Suppressor macrophage treated with lipopolysaccharide for 1 hour (primary cell): ENCODE data around the gene DOCK8.
A peak's percentile ranks its signal among the peaks of the same experiment; 100 is the strongest.
"Not testable (repeated sequence)": the region's sequence is repeated elsewhere in the genome, so short reads cannot be mapped to it uniquely, and the experiment has no call there.

Experiments used
- DNase-seq, 3 donors: peaks; one replicate each; pipeline ENCODE4 v3.0.0-alpha.2; 2020 to 2022

DOCK8 gene

DNA sequence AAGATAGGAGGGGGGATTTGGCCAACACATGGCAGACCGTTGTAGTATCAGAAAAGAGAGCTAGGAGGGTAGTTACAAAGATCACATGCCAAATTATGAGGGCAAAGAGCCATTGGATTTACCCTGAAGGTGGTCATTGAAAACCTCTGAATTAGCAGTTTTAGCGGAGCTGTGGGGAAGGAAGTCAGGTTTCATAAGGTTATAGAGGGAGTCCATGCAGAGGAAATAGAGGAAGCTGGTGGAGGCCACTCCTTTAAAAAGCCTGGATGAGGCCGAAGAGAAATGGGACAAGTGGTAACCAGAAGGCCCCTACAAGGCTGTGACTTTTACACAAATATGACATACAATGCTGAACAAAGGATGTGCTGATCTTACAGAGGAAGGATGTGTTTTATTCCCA lies 13.2 kb downstream of the DOCK8 start:
- DNase-seq, result peak; percentile 59 to 61 (median 59)

DNA sequence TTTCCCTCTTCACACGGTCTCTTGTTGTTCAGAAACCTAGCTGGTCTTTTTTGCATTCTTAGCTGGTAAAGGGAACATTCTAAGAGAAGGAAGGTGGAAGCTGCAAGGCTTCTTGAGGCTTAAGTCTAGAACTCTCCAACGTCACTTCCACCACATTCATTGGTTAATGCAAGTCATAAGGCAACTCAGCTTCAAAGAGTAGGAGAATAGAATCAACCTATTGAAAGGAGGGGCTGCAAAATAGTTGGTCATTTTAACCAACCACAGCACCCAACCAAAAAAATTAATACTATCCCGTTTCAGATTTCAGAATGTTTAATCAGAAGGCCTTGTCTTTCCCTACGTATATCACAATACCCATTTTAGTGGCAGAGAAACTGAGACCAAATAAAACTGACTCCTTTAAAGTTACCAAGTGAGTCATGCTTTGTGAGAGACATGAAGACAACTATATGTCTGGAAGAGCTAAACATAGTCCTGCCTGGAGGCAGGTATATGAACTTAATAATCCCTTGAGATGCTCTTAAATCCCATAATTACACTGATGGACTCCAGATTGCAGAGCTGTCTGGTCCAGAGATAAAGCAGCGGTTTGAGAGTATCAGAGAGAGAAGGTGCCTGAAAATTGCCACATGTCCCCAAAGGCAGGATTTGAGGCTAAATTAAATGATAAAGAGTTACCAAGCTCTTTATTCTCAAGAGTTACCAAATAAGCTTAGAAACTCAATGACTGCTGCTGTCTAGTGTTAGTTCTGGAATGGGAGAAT lies 14.4 kb downstream of the DOCK8 start:
- DNase-seq, result no peak

DNA sequence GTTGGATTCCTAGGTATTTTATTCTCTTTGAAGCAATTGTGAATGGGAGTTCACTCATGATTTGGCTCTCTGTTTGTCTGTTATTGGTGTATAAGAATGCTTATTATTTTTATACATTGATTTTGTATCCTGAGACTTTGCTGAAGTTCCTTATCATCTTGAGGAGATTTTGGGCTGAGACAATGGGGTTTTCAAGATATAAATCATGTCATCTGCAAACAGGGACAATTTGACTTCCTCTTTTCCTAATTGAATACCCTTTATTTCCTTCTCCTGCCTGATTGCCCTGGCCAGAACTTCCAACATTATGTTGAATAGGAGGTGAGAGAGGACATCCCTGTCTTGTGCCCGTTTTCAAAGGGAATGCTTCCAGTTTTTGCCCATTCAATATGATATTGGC lies 17.0 kb downstream of the DOCK8 start:
- DNase-seq, result not testable (repeated sequence)

DNA sequence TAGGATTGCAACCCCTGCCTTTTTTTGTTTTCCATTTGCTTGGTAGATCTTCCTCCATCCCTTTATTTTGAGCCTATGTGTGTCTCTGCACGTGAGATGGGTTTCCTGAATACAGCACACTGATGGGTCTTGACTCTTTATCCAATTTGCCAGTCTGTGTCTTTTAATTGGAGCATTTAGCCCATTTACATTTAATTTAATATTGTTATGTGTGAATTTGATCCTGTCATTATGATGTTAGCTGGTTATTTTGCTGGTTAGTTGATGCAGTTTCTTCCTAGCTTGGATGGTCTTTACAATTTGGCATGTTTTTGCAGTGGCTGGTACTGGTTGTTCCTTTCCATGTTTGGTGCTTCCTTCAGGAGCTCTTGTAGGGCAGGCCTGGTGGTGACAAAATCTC lies 19.0 kb downstream of the DOCK8 start:
- not testable (repeated sequence) for DNase-seq

DNA sequence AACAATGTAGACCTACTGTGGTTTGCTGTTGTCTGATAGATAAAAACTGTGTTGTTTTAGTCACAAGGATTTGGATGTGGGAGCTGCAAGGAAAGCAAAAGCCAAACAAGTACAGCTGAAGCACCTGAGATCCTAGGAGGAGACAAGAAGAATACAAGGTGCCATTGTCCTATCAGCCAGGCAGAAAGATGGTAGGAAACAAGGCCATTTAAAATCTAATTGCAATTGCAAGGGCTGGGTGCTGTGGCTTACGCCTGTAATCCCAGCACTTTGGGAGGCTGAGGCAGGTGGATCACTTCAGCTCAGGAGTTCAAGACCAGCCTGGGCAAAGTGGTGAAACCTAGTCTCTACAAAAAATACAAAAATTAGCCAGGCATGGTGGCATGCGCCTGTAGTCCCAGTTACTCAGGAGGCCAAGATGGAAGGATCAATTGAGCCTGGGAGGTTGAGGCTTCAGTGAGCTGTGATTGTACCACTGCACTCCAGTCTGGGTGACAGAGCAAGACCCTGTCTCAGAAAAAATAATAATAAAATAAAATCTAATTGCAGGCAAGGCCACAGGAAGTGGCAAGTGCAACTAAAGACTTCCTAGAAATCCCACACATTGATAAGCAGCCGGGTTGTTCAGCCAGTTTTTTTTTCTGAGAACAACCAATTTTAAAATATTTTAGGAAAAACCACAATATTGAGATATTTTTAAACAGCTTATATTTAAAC lies 22.6 kb downstream of the DOCK8 start:
- DNase-seq, result no peak

DNA sequence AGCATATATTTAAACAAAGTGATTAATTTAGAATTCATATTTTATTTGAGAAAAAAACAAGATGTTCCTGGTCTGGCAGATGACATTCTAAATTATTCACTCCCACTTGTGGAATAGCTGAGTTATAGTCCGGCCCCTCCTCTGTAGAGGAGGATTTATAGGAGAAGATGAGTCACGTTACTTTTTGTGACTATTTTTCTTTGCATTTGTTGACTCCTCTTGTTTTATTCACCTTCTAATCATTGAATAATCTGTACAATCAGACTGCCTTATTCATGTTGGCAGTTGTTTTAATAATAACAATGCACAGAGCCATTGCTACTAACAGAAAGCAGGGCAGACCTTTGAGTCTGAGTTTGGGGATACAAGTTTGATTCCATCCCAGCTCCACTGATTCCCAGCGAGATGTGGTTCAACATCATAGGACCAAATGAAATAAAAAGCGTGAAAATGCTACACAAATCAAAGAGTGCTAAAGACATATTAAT lies 23.2 kb downstream of the DOCK8 start:
- peak in 1 of 3 donors; percentile 50 for DNase-seq

DNA sequence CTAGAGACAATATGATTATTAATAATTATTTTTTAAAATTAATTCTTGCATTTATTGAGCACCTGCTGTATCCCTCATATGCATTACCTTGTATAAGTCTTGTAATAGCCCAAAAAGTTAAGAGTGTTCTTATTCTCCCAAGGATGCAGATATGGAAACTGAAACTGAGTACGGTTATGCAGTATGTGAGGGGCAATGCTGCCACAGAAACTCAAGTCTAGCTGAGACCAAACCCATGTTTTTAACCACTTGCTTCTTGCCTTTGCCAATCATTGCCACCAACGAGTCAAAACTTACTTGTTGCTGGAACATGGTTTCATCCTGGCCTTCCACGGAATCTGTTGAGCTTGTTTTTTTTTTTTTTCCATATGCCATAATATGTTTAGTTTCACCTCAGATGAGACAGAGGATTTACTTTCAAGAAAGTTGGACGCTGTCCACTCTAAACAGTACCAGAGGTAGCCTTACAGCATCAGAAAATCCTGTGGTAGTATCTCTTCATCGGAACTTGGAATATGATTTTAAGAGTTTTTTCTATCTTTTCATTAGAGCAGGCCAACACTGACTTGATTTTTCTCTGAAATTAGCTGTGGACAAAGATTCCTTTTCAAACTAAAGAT lies 27.9 kb downstream of the DOCK8 start:
- DNase-seq, result no peak

DNA sequence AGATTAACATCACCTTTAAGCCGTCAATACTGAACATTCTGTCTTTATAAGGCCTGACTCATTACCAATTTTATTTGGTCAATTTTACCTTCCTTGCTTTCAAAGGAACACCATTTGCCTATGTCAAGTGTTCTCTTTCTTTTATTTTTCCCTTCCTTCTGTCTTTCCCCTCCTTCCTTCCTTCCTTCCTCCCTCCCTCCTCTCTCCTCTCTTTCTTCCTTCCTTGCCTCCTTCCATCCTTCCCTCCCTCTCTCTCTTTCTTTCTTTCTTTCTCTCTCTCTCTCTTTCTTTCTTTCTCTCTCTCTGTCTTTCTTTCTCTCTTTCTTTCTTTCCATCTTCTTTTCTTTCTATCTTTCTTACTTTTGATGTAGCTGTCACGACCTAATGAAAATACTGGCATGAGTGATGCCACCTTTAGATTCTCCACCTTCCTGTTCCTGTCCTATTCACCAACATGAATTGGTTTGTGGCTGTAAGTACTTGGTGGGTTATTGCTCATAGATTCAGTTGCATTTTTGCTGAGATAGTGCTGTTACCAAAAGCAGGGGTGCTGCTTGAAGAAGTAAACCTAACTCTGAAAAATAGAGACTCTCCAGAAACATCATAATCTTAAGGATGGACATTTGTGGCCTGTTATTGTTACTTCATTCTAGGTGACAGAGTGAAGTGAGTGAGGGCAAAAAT lies 33.8 kb downstream of the DOCK8 start:
- DNase-seq, result no peak

DNA sequence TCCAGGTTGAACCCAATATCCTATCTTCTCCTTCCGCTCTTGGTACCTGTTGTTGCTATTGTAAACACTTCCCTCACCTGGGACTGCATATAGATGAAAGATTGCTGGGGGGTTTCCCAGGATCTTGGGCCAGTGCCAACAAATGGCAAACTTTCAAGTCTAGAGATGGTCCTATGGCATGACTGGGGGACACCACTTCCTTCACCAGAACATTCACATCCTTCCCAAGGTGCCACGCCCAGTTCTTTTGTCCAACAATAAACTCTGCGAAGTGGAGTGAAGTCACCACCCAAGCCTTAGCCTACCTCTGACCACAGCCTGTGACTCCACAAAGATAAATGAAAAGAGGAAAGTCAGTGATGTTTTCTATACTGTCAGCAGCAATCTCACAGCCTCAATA lies 34.4 kb downstream of the DOCK8 start:
- DNase-seq, result peak in 2 of 3 donors; percentile 23 to 41

DNA sequence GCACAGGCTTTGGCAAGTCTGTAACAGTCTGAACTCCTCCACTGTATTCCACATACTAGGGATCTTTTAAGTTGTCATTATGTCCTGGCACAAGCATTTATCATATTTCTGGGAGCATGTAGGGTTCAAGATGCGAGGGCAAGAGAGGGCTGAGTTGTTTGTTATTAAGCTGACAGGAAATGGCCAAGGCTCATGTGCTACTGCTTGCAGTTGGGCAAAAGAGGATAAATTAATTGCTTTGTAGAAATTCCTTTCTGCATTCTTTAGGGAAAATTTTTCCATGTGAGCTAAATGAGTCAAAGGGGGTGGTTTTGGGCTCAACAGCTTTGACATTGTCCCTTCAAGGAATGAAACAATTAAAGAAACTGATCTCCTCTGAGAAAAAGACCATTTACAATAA lies 35.4 kb downstream of the DOCK8 start:
- DNase-seq, result peak in 2 of 3 donors; percentile 17 to 23

DNA sequence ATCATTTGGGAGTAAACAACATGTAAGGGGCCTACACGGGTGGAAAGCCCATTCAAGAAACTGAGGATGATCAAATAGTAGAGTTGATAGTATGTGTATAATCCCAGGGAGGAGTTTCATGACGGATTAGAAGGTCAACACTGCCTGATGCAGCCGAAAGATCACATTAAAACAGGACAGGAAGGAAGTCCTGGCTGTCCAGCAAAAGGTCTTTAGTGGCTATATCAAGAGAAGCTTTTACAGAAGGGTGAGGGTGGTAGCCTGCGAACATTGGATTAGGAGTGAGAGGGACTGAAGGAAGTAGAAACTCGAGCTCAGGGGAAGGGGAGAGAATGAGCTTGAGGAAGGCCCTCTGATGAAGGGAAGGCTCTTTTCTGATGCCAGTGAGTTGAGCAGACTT lies 36.0 kb downstream of the DOCK8 start:
- no peak for DNase-seq

DNA sequence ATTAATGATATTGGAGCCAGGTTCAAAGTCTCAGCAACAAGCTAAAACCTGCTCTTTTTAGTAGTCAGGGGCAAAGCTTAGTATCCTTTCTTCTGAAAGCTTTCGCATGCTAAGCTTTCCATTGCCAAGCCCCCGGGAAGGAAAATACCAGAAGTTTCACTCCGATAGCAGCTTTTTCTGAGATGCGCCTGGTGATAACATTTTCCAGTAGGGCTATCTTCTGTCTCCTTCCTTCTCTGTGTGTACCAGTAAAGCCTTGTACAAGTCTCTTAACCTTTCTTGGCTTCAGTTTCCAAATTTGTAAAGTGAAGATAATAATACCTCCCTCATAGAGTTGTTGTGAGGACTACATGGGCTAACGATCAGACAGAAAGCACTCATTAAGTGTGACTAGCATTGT lies 36.7 kb downstream of the DOCK8 start:
- no peak for DNase-seq

DNA sequence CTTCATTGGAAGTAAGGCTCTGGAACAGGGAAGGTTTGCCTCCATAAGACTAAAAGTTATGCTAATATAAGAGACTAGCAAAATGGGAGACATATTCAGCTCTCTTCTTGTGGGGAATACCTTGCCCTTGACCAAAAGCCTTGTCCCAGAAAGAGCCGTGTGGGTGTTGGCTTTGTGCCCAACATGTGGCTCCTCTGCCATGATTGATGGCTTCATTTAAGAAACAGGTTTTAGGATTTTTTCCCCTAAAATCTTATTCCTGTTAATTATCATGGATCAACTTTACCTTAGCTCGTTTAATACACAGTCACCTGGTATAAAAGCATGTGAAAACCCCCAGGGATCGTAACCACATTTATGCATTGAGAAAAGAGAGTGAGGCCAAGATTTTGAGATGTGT lies 38.9 kb downstream of the DOCK8 start:
- no peak for DNase-seq

DNA sequence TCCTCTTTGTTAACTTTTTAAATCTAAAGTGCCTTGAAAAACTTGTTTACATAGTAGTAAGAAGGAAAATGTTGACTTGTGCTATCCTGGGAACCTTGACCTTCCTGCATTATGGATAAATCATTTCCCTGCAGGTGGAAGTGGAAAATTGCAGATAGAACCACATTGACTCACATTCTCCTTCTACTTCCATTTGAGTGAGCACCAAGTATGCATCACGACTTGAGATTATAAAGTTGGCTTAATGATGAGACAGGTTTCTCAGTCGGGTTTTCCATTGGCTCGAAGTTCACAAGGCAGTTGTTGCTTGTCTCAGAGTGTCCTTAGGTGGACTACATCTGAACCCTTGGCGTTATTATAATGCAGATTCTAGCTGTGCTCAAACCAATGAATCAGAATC lies 39.9 kb downstream of the DOCK8 start:
- DNase-seq, result no peak

DNA sequence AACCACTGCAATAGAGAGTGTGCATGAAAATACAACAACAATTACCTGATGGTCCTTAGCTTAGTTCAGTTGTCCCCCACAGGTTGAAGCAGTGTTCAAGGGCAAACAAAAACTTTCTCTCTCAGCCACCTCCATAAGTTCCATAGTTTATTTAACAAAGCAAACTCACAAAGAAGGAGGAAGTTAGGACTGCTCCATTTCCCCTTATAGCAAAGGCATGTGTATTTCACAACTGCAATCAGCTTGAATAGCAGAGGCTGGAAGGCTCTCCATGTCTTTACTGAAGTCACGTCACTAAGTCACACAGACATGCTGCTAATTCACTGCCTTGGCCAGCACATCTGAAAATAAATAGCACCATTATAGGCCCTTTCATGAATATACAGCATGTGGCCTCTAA lies 43.3 kb downstream of the DOCK8 start:
- DNase-seq, result peak; percentile 71 to 88 (median 88)

DNA sequence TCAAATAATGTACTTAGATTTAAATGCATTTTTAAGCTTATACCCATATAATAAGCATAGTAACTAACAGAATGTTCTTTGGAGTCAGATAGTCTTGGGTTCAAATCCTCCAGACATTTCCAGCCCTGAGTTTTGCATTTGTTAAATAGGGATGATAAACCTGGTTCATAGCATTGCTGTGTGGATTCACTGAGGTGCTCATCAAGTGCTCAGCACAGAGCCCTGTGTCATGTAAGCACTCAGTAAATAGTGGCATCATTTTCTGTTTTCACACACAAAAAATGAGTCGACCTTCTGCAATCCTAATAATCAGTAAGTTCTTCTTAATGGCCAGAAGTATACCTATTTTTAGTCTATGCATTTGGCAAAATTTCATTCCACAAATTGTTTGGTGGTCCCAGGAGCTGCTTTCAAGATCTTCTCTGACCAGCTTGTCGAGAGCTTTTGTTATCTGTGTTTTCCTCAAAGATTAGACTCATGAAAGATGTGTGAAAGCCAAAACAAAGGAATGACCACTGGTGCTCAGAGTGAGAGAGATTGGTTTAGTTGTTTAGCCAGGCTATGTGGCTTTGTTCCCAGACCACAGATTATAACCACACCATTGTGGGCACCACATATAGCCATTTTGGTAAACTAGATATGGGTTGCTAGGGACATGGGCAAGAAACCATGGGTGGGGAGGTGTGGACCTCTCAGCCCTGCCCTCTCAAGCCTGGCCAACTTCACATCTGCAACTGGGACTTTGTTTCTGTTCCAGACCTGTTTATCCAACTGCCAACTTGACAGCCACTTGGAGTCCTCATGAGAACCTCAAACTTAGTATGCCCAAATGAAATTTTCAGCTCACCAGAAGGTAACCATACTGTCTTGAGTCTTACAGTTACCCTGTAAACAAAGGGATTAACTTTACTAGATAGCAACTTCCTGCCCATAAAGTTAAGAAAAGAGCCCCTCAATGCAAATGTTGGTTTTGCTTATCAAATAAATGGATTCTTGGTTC lies 45.0 kb downstream of the DOCK8 start:
- no peak for DNase-seq

DNA sequence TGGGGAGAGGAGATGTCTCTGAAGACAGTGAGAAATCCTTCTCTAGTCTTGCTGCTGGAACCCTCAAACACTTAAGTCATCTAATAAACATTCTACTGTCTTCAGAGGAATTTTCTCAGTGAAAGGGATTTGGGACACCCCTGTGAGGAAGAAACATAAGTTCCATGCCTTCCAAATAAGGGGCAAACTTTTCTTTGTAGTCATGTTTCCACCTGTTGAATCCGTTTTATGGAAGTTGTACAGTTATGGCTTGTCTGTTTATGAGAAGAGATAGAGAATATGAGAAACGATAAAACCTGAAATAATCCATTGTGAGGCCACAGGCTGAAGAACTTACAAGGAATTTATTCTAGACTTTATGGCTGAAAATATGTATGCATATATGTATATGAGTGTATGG lies 49.6 kb downstream of the DOCK8 start:
- no peak for DNase-seq

DNA sequence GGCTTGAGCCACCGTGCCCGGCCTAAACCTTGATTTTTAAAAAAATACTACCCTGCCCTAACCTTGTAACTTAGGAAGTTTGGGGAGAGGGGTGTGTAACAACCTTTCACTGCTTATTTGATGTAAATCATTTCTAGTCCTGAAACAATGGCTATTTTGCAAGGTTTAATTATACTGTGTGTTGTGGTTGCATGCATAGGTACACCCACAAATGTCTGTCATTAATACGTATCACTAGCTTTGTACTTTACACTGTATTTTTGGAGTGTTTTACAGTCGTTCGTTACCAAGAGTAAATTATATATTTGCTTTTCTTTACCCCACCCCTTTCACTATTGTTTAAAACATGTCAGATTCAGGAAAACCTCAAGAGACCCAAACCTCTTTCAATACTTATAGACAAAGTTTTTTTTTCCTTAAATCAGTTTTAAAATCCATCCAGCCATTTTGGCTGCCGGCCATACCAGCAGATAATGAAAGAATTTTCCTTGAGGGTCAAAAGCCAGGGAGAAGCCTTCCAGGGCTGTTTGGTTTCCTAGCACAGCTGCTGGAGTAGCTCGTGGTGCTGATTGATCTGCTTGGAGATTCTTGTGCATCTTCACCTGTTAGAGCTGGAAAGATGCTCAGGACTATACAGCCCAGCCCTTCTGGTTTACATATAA lies 50.7 kb downstream of the DOCK8 start:
- no peak for DNase-seq

DNA sequence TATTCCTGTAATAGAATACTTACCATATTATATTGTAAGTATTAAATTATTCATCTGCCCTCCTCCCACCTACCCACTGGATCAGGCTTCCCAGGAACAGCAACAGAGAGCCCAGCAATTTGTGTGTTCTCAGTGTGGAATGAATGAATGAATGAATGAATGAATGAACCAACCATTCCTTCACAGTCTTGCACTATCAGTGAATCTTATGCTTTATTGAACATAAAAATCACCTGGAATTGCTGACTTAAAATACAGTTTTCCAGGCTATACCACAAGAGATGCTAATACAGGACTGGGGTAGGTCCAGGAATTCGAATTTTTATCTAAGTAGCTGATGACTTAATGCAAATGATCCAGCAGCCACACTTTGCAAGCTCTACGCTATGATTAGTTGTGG lies 51.6 kb downstream of the DOCK8 start:
- DNase-seq, result no peak

DNA sequence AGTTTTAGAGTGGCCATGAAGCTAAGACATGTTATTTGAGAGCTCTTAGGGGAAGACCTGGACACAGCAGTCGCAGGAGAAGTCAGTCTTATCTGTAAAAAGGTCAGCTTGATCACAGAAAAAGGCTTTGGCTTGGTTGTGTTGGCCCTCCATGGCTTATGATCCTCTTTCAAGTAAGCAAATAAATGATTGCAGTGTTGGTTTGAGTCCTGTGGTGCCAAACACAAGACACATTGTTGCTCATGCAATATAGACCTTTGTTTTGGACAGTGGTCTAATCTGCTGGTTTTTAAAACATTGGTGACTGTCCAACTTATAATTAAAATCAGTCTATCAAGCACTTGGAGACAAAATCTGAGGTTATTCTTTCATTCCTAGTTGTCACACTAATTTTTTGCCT lies 54.0 kb downstream of the DOCK8 start:
- no peak for DNase-seq

DNA sequence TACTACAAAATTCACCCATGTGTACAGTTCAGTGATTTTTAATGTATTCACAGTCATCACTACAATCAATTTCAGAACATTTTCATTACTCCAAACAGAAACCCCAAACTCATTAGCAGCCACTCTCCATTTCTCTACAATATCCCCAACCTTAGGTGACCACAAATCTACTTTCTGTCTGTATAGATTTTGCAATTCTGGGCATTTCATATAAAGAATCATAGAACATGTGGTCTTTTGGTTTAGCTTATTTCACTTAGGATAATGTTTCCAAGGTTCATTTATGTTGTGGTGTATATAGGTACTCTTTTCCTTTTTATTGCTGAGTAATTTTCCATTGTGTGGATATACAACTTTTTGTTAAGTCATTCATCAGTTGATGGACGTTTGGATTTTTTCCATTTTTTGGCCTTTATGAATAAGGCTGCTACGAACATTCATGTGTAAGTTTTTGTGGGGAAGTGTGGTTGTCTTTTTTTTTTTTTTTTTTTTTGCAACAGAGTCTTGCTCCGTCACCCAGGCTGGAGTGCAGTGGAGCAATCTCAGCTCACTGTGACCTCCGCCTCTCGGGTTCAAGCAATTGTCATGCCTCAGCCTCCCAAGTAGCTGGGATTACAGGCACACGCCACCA lies 54.5 kb downstream of the DOCK8 start:
- peak; percentile 46 to 80 (median 68) for DNase-seq
